Anterior cingulate cortex (tissue), 58 donors: ENCODE measurements around the gene RPP38.

ENCODE experiments used
- DNase-seq, 58 donors: peaks; one replicate each; lab custom pipeline; 2025; lab: John Stamatoyannopoulos, UW

Gene RPP38

GRCh38 chr10:15106352-15107013 lies 9.3 kb downstream of the RPP38 start:
- peak in 48 of 58 donors; percentile 2 to 75 (median 26) for DNase-seq

GRCh38 chr10:15112657-15113056 lies 15.5 kb downstream of the RPP38 start:
- no peak for DNase-seq

GRCh38 chr10:15113766-15114165 lies 16.6 kb downstream of the RPP38 start:
- no peak for DNase-seq

- no peak for DNase-seq
These were observed 19.1 kb downstream of the RPP38 start for GRCh38 chr10:15116225-15116624.

- no peak for DNase-seq
These were observed 21.5 kb downstream of the RPP38 start for GRCh38 chr10:15118615-15119014.

- no peak for DNase-seq
These were observed 23.4 kb downstream of the RPP38 start for GRCh38 chr10:15120523-15120922.

GRCh38 chr10:15121707-15122106 lies 24.6 kb downstream of the RPP38 start:
- DNase-seq = no peak

GRCh38 chr10:15122477-15123030 lies 25.4 kb downstream of the RPP38 start:
- no peak for DNase-seq

- DNase-seq = no peak
These were observed 26.6 kb downstream of the RPP38 start for GRCh38 chr10:15123749-15124184.

- no peak for DNase-seq
These were observed 27.0 kb downstream of the RPP38 start for GRCh38 chr10:15124190-15124589.

- no peak for DNase-seq
These were observed 27.8 kb downstream of the RPP38 start for GRCh38 chr10:15124908-15125307.

- no peak for DNase-seq
These were observed 34.2 kb downstream of the RPP38 start for GRCh38 chr10:15131330-15131729.

- DNase-seq = no peak
These were observed 39.2 kb downstream of the RPP38 start for GRCh38 chr10:15136129-15137035.

GRCh38 chr10:15137036-15137359 lies 39.8 kb downstream of the RPP38 start:
- no peak for DNase-seq

GRCh38 chr10:15137636-15138035 lies 40.5 kb downstream of the RPP38 start:
- no peak for DNase-seq

- peak in 45 of 58 donors; percentile 2 to 56 (median 13) for DNase-seq
These were observed 43.5 kb downstream of the RPP38 start for GRCh38 chr10:15140698-15141097.

GRCh38 chr10:15141136-15142054 lies 44.2 kb downstream of the RPP38 start:
- peak in 24 of 58 donors; percentile 2 to 36 (median 9) for DNase-seq

GRCh38 chr10:15144788-15145187 lies 47.6 kb downstream of the RPP38 start:
- DNase-seq = no peak

- no peak for DNase-seq
These were observed 49.2 kb downstream of the RPP38 start for GRCh38 chr10:15146366-15146765.

- no peak for DNase-seq
These were observed 50.6 kb downstream of the RPP38 start for GRCh38 chr10:15147594-15148392.
